SK-N-SH (cell line): ENCODE data around the gene CHL1.

Experiments used
- CTCF ChIP-seq: fragments of 200-600 bp; sonication (generic); IDR thresholded peaks from 2 replicates; pipeline ENCODE4 v1.6.1; 2017; ENCODE audit warnings: antibody characterized with exemption, mild to moderate bottlenecking, moderate library complexity
- EP300 ChIP-seq, 2 experiments: IDR thresholded peaks; 2 replicates each; pipeline versions ENCODE4 v1.4.0 to v1.6.1; 2012; ENCODE audit warnings: borderline replicate concordance in 1 of 2, low read depth in 1 of 2, low read length in 1 of 2
- EZH2phosphoT487 ChIP-seq: fragments of 200-600 bp; sonication (generic); IDR thresholded peaks from 2 replicates; pipeline ENCODE4 v1.6.1; 2017; ENCODE audit warnings: low read depth, mixed run types, mild to moderate bottlenecking, antibody characterized with exemption, moderate library complexity, borderline replicate concordance
- FOXM1 ChIP-seq: IDR thresholded peaks from 2 replicates; pipeline ENCODE4 v1.4.0; 2012; ENCODE audit warnings: low read depth, mild to moderate bottlenecking
- GATA2 ChIP-seq: sonication (generic); formaldehyde crosslinking; IDR thresholded peaks from 2 replicates; pipeline ENCODE4 v1.5.0; 2020; ENCODE audit warnings: mild to moderate bottlenecking, missing genetic modification reagents
- JUND ChIP-seq: IDR thresholded peaks from 2 replicates; pipeline ENCODE4 v1.4.0; 2012
- POLR2AphosphoS5 ChIP-seq: IDR thresholded peaks from 2 replicates; pipeline ENCODE4 v1.6.1; 2012; ENCODE audit warnings: low read depth, low read length
- RAD21 ChIP-seq: IDR thresholded peaks from 2 replicates; pipeline ENCODE4 v1.6.1; 2012; ENCODE audit warnings: mild to moderate bottlenecking, low read length
- RXRA ChIP-seq: IDR thresholded peaks from 2 replicates; pipeline ENCODE4 v1.4.0; 2012; ENCODE audit warnings: low read depth, mild to moderate bottlenecking, borderline replicate concordance
- TEAD4 ChIP-seq: IDR thresholded peaks from 2 replicates; pipeline ENCODE4 v1.4.0; 2012; ENCODE audit warnings: mild to moderate bottlenecking, borderline replicate concordance; ENCODE audit not compliant: insufficient read depth
- YY1 ChIP-seq: IDR thresholded peaks from 2 replicates; pipeline ENCODE4 v1.4.0; 2012; ENCODE audit warnings: low read depth, mild to moderate bottlenecking
- ZBTB33 ChIP-seq: IDR thresholded peaks from 2 replicates; pipeline ENCODE4 v1.4.0; 2012; ENCODE audit warnings: low read depth, borderline replicate concordance

- TF ChIP-seq FOXM1 (no peak), YY1 (no peak), EP300 (IDR thresholded peaks at IDR 0.05; ENCODE audit: borderline replicate concordance in 1 of 2, low read depth in 1 of 2, low read length in 1 of 2) (no peak), POLR2AphosphoS5 (no peak), EZH2phosphoT487 (no peak), CTCF (no peak), RAD21 (no peak), TEAD4 (no peak), JUND (no peak), ZBTB33 (no peak), GATA2 (no peak), RXRA (no peak)
Measured at GRCh38 chr3:166071-166470, 30.5 kb upstream of the CHL1 start.
